ENCODE results near the gene NWD2. TPM values are rescaled to one million over a fixed set of nuclear protein-coding genes. Genes with fewer than 3 reads are reported as not detected.

The NWD2 gene
- total and polyA plus RNA-seq, 2 experiments from 2014 or later = 0.33 TPM; not detected in 1

DNA sequence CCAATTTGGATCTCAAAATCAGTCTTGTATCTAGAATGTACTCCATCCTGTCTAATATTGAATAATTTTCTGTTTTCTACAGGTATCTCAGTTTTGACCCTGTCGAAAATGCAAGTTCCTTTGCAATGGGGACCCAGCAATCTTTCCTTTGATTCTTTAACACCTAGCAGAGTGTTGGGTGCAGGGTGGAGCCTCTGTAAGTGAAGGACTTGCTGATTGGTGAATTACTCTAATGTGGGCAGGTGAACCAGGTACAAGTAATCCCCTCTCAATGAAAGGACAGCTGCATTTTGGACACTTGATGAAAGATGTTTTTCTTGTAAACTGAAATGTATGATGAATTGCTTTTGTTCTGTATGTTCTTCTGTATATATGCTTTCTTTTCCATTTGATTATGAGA is 54.9 kb downstream of the NWD2 start:
- TF ChIP-seq EZH2phosphoT487 (IDR thresholded peaks at IDR 0.05; ENCODE audit: low read depth, severe bottlenecking, unreplicated experiment) = no peak
- no peak for TF ChIP-seq EZH2 (IDR thresholded peaks at IDR 0.05; ENCODE audit: borderline replicate concordance)
- DNase-seq (ENCODE audit: low spot score) = no peak
- 85% methylated on average over 1 of the region's 1 CpG for WGBS (ENCODE audit: low lambda C conversion rate, missing lambda C conversion rate)
- H3K4me3 ChIP-seq = no peak overlapping the region
- H3K79me2 ChIP-seq = no peaks in the 10 kb centered on the region
- H3K4me2 ChIP-seq = no peak overlapping the region
- no peak overlapping the region for H3K27ac ChIP-seq
- no peaks in the 10 kb centered on the region for H4K20me1 ChIP-seq (ENCODE audit: insufficient read depth, poor library complexity, severe bottlenecking)
- no peaks in the 10 kb centered on the region for H3K9me2 ChIP-seq (replicated peaks; ENCODE audit: insufficient read depth)
- H3K4me1 ChIP-seq (ENCODE audit: insufficient read depth) = no peaks in the 10 kb centered on the region
- H3K27me3 ChIP-seq = no peaks in the 10 kb centered on the region
- H3K36me3 ChIP-seq (replicated peaks; ENCODE audit: insufficient read depth, low read depth) = no peaks in the 10 kb centered on the region
- no peaks in the 10 kb centered on the region for H3K9me3 ChIP-seq (ENCODE audit: low read depth)
- H2AFZ ChIP-seq = no peak overlapping the region

DNA sequence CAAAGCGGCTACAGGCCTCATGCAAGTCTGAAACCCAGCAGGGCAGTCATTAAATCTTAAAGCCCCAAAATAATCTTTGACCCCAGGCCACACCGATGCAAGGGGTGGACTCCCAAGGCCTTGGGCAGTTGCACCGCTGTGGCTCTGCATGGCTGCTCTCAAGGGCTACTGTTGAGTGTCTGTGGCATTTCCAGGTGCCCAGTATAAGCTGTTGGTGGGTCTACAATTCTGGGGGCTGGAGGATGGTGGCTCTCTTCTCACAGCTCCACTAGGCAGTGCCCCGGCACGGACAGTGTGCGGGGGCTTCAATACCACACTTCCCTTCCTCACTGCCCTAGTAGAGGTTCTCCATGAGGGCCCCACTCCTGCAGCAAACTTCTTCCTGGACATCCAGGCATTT is 60.1 kb downstream of the NWD2 start:
- Histone ChIP-seq H2AFZ (no peak overlapping the region), H3K79me2 (no peaks in the 10 kb centered on the region), H3K9me2 (replicated peaks; ENCODE audit: insufficient read depth) (no peaks in the 10 kb centered on the region), H3K4me1 (ENCODE audit: insufficient read depth) (no peaks in the 10 kb centered on the region), H3K4me3 (no peak overlapping the region), H4K20me1 (ENCODE audit: insufficient read depth, poor library complexity, severe bottlenecking) (no peaks in the 10 kb centered on the region), H3K4me2 (no peak overlapping the region), H3K36me3 (replicated peaks; ENCODE audit: insufficient read depth, low read depth) (no peaks in the 10 kb centered on the region), H3K9me3 (ENCODE audit: low read depth) (no peaks in the 10 kb centered on the region), H3K27ac (no peak overlapping the region), H3K27me3 (no peaks in the 10 kb centered on the region)
- 90% methylated on average over 6 of the region's 6 CpGs for WGBS (ENCODE audit: low lambda C conversion rate, missing lambda C conversion rate)
- TF ChIP-seq EZH2phosphoT487 (IDR thresholded peaks at IDR 0.05; ENCODE audit: low read depth, severe bottlenecking, unreplicated experiment) = no peak
- TF ChIP-seq, protein P1, sequence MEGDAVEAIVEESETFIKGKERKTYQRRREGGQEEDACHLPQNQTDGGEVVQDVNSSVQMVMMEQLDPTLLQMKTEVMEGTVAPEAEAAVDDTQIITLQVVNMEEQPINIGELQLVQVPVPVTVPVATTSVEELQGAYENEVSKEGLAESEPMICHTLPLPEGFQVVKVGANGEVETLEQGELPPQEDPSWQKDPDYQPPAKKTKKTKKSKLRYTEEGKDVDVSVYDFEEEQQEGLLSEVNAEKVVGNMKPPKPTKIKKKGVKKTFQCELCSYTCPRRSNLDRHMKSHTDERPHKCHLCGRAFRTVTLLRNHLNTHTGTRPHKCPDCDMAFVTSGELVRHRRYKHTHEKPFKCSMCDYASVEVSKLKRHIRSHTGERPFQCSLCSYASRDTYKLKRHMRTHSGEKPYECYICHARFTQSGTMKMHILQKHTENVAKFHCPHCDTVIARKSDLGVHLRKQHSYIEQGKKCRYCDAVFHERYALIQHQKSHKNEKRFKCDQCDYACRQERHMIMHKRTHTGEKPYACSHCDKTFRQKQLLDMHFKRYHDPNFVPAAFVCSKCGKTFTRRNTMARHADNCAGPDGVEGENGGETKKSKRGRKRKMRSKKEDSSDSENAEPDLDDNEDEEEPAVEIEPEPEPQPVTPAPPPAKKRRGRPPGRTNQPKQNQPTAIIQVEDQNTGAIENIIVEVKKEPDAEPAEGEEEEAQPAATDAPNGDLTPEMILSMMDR (IDR thresholded peaks at IDR 0.05; ENCODE audit: poor library complexity) = no peak
- no peak for TF ChIP-seq EZH2 (IDR thresholded peaks at IDR 0.05; ENCODE audit: borderline replicate concordance)
- DNase-seq (ENCODE audit: low spot score) = no peak

DNA sequence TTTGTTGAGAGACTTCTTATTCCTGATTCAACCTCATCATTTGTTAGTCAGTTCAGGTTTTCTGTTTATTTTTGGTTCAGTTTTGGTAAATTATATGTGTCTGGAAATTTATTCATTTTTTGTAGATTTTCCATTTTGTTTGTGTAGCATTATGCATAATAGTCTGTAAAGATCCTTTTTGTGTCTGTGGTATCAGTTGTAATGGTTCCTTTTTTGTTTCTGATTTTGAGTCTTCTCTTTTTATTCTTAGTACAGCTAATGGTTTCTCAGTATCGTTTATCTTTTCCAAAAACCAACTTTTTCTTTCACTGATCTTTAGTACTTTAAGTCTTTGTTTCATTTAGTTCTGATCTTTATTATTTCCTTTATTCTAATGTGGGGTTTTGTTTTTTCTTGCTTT is 61.4 kb downstream of the NWD2 start:
- H4K20me1 ChIP-seq (ENCODE audit: insufficient read depth, poor library complexity, severe bottlenecking) = no peaks in the 10 kb centered on the region
- no peaks in the 10 kb centered on the region for H3K79me2 ChIP-seq
- no peaks in the 10 kb centered on the region for H3K36me3 ChIP-seq (replicated peaks; ENCODE audit: insufficient read depth, low read depth)
- H2AFZ ChIP-seq = no peak overlapping the region
- no peak for DNase-seq (ENCODE audit: low spot score)
- 79% methylated on average over 1 of the region's 1 CpG for WGBS (ENCODE audit: low lambda C conversion rate, missing lambda C conversion rate)
- H3K4me3 ChIP-seq = no peak overlapping the region
- TF ChIP-seq, protein P1 (IDR thresholded peaks at IDR 0.05; ENCODE audit: poor library complexity) = no peak
- TF ChIP-seq EZH2 (IDR thresholded peaks at IDR 0.05; ENCODE audit: borderline replicate concordance) (no peak), EZH2phosphoT487 (IDR thresholded peaks at IDR 0.05; ENCODE audit: low read depth, severe bottlenecking, unreplicated experiment) (no peak)
- no peaks in the 10 kb centered on the region for H3K4me1 ChIP-seq (ENCODE audit: insufficient read depth)
- H3K27ac ChIP-seq = no peak overlapping the region
- no peaks in the 10 kb centered on the region for H3K27me3 ChIP-seq
- H3K4me2 ChIP-seq = no peak overlapping the region
- H3K9me3 ChIP-seq (ENCODE audit: low read depth) = no peaks in the 10 kb centered on the region
- no peaks in the 10 kb centered on the region for H3K9me2 ChIP-seq (replicated peaks; ENCODE audit: insufficient read depth)

DNA sequence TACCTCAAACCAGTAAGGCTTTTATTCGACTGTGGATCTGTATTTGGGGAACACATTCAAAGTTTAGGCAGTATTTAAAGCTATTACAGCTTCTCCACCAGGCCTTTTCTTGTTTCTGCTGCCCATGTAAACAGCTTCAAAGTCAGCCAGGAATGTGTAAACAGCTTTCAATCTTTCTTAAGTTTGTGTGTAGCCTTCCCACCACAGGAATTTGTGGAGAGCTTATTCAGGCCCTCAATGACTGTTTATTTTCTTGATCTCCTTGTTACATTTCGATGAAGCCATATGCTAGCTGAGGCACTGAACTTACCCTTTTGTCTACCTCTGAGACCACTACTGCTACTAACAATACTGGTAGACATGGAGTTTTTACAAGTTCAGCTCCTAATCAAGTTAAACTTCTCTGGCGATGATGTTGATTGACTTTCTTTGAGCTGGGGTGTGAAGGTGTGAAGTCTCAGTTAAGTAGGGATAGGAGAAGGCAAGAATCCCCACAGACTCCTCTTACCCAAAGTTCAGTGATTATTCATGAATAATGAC is 72.6 kb downstream of the NWD2 start:
- H3K27me3 ChIP-seq = no peaks in the 10 kb centered on the region
- no peak for DNase-seq (ENCODE audit: low spot score)
- H4K20me1 ChIP-seq (ENCODE audit: insufficient read depth, poor library complexity, severe bottlenecking) = no peaks in the 10 kb centered on the region
- H3K9me2 ChIP-seq (replicated peaks; ENCODE audit: insufficient read depth) = no peaks in the 10 kb centered on the region
- no peak overlapping the region for H3K4me2 ChIP-seq
- H3K4me1 ChIP-seq (ENCODE audit: insufficient read depth) = peaks cover 3% of the 10 kb centered on the region
- H3K36me3 ChIP-seq (replicated peaks; ENCODE audit: insufficient read depth, low read depth) = no peaks in the 10 kb centered on the region
- H3K9me3 ChIP-seq (ENCODE audit: low read depth) = no peaks in the 10 kb centered on the region
- TF ChIP-seq EZH2phosphoT487 (IDR thresholded peaks at IDR 0.05; ENCODE audit: low read depth, severe bottlenecking, unreplicated experiment) (no peak), EZH2 (IDR thresholded peaks at IDR 0.05; ENCODE audit: borderline replicate concordance) (no peak)
- no peak overlapping the region for H3K27ac ChIP-seq
- no peaks in the 10 kb centered on the region for H3K79me2 ChIP-seq
- 41% methylated on average over 3 of the region's 3 CpGs for WGBS (ENCODE audit: low lambda C conversion rate, missing lambda C conversion rate)
- H2AFZ ChIP-seq = no peak overlapping the region
- H3K4me3 ChIP-seq = no peak overlapping the region
